ENCODE data around the gene ZNF699. TPM values are rescaled to one million over a fixed set of nuclear protein-coding genes. Genes with fewer than 3 reads are reported as not detected.

The ZNF699 gene
- polyA plus RNA-seq (2012; rRNA removed) = 0.97 and 1.2 TPM in 2 replicates
- 0.76 and 1.1 TPM in 2 replicates for polyA plus RNA-seq (2012; cell fraction: cytosol; rRNA removed)
- 2.4 and 3.0 TPM in 2 replicates for polyA plus RNA-seq (2012; cell fraction: nucleus; rRNA removed)

- peak within 1 kb of the TSS; percentile 99 for H2AFZ ChIP-seq (ENCODE audit: low read depth)
- ChIA-PET CTCF (interaction anchor here (1.1 to 2.2 kb wide), 3 partner anchors 13 to 104 kb away, joined by 4 to 6 read pairs (median 5); partner anchors contain the start of gene ZNF559), POLR2A (interaction anchor here (1.4 kb wide), 1 partner anchor 14 kb away, joined by 5 read pairs; no protein-coding TSS in a partner anchor)
- peaks cover 0 to 4% of the 10 kb centered on the region in 2 experiments; a peak in 2 of 4 replicates for H3K4me1 ChIP-seq (ENCODE audit: control insufficient read depth in 1 of 2, insufficient read depth in 2 of 2, low read depth in 1 of 2, low read length in 1 of 2)
- H3K4me2 ChIP-seq = peak within 1 kb of the TSS; percentile 80
- H3K27me3 ChIP-seq (ENCODE audit: insufficient read depth) = no peaks in the 10 kb centered on the region
- H3K27ac ChIP-seq (ENCODE audit: low read depth in 2 of 2, low read length in 1 of 2) = peak within 1 kb of the TSS; percentile 87 to 94
- H3K79me2 ChIP-seq (ENCODE audit: insufficient read depth) = peaks cover 39% of the 10 kb centered on the region
- no peaks in the 10 kb centered on the region for H4K20me1 ChIP-seq (ENCODE audit: insufficient read depth)
- DNase-seq = peak; percentile 95
- WGBS (ENCODE audit: low lambda C conversion rate) = under 1% methylated on average over 23 of the region's 63 CpGs
- peak within 1 kb of the TSS; percentile 87 for H3K9ac ChIP-seq
- H3K9me2 ChIP-seq = no peaks in the 10 kb centered on the region
- H3K36me3 ChIP-seq (replicated peaks in 1 of 2; ENCODE audit: control insufficient read depth in 1 of 2, insufficient read depth in 2 of 2, low read length in 1 of 2) = peaks cover 0 to 12% of the 10 kb centered on the region in 2 experiments
- H3K9me3 ChIP-seq = no peaks in the 10 kb centered on the region
- peaks cover 16% of the 10 kb centered on the region for H3F3A ChIP-seq (replicated peaks; ENCODE audit: insufficient read depth)
- H3K4me3 ChIP-seq (ENCODE audit: low read depth in 2 of 2, low read length in 1 of 2) = peak within 1 kb of the TSS; percentile 79 to 97
- TF ChIP-seq YY1 (IDR thresholded peaks at IDR 0.05; ENCODE audit: low read depth) (peak; percentile 69; the same call in 1 of the 2 replicates), NRF1 (IDR thresholded peaks at IDR 0.05; ENCODE audit: low read depth, low read length) (peak; percentile 82), RXRA (IDR thresholded peaks at IDR 0.05; ENCODE audit: borderline replicate concordance, low read depth) (no peak), CHD2 (IDR thresholded peaks at IDR 0.05; ENCODE audit: low read length, partially characterized antibody) (no peak), IRF3 (IDR thresholded peaks at IDR 0.05; ENCODE audit: low read depth, low read length) (no peak), MAX (IDR thresholded peaks at IDR 0.05; ENCODE audit: low read depth) (no peak), USF2 (IDR thresholded peaks at IDR 0.05; ENCODE audit: borderline replicate concordance, low read depth, low read length) (no peak), POLR2AphosphoS5 (IDR thresholded peaks at IDR 0.05; ENCODE audit: low read depth, low read length) (peak; percentile 49), TCF12 (IDR thresholded peaks at IDR 0.05) (no peak), ELF1 (IDR thresholded peaks at IDR 0.05) (no peak), JUND (IDR thresholded peaks at IDR 0.05) (no peak), TEAD4 (IDR thresholded peaks at IDR 0.05; ENCODE audit: borderline replicate concordance, insufficient read depth) (no peak), EZH2phosphoT487 (IDR thresholded peaks at IDR 0.05; ENCODE audit: borderline replicate concordance, low read depth) (no peak), FOXM1 (IDR thresholded peaks at IDR 0.05; ENCODE audit: low read depth) (no peak), RCOR1 (IDR thresholded peaks at IDR 0.05; ENCODE audit: low read length) (0 out of 2 replicates have a peak, but pooled peaks have one; percentile 15), TAF1 (IDR thresholded peaks at IDR 0.05; ENCODE audit: borderline replicate concordance, low read depth, low read length) (peak; percentile 19), RAD21 (IDR thresholded peaks at IDR 0.05; ENCODE audit: low read length) (no peak), NFIC (IDR thresholded peaks at IDR 0.05; ENCODE audit: borderline replicate concordance) (no peak), REST (IDR thresholded peaks at IDR 0.05; ENCODE audit: low read depth, low read length) (no peak), SIN3A (IDR thresholded peaks at IDR 0.05; ENCODE audit: borderline replicate concordance, low read depth, low read length) (0 out of 2 replicates have a peak, but pooled peaks have one; percentile 64), ZBTB33 (IDR thresholded peaks at IDR 0.05; ENCODE audit: borderline replicate concordance, low read depth) (no peak), PBX3 (IDR thresholded peaks at IDR 0.05) (0 out of 2 replicates have a peak, but pooled peaks have one; percentile 2), EP300 (IDR thresholded peaks at IDR 0.05; ENCODE audit: borderline replicate concordance in 1 of 2, low read depth in 1 of 2, low read length in 1 of 2) (no peak)
These were observed at the start of gene ZNF699 for GRCh38 chr19:9309139-9309973. ZNF699 (minus strand) TSS chr19:9309838; CDS start chr19:9305119, 4,719 bp downstream.
